HepG2 (cell line): ENCODE data around the gene AKTIP. TPM values are rescaled to one million over a fixed set of nuclear protein-coding genes. Genes with fewer than 3 reads are reported as not detected.

Experiments used
- MEIS2 ChIP-seq: sonication (generic); formaldehyde crosslinking; IDR thresholded peaks from 2 replicates; pipeline ENCODE4 v1.9.0; 2021; ENCODE audit warnings: mild to moderate bottlenecking, missing genetic modification reagents
- TFAP4 ChIP-seq: sonication (generic); IDR thresholded peaks from 2 replicates; pipeline ENCODE4 v1.6.1; 2016; ENCODE audit warnings: low read depth, borderline replicate concordance
- ZNF280D ChIP-seq: sonication (generic); formaldehyde crosslinking; IDR thresholded peaks from 2 replicates; pipeline ENCODE4 v1.5.1; 2020; ENCODE audit warnings: mild to moderate bottlenecking, missing genetic modification reagents
- ZNF407 ChIP-seq: sonication (generic); formaldehyde crosslinking; IDR thresholded peaks from one replicate; pipeline ENCODE4 v1.5.1; 2020; ENCODE audit warnings: mild to moderate bottlenecking, missing genetic modification reagents; ENCODE audit errors: not compliant biosample characterization
- ZNF556 ChIP-seq: sonication (generic); formaldehyde crosslinking; IDR thresholded peaks from 2 replicates; pipeline ENCODE4 v1.4.0; 2020; ENCODE audit warnings: mild to moderate bottlenecking, missing genetic modification reagents, borderline replicate concordance
- polyA plus RNA-seq, 8 experiments: library from polyadenylated mRNA; depleted of rRNA in 3 of 8; stranded (reverse) in 7 of 8; unstranded in 1 of 8; fragments of >200 nt; fragmentation: Illumina TruSeq in 4 of 8; extraction: Trizol in 4 of 8; gene quantifications; 2 replicates each; pipeline versions ENCODE4 v1.2.1 to v1.2.3, GENCODE V29; 2011 to 2016; ENCODE audit warnings: low read depth in 4 of 8, missing spikeins in 1 of 8, mixed read lengths in 1 of 8; ENCODE audit not compliant: insufficient read depth in 1 of 8
- total RNA-seq, 5 experiments: library from RNA; depleted of rRNA; stranded (reverse); fragments of >200 nt; fragmentation: Illumina TruSeq; extraction: Trizol; gene quantifications; 2 replicates each; pipeline ENCODE4 v1.2.3, GENCODE V29; 2016; ENCODE audit warnings: low read depth in 1 of 5
- TF ChIP-seq, protein P1 (sequence below): sonication (generic); formaldehyde crosslinking; IDR thresholded peaks from 2 replicates; pipeline ENCODE4 v1.5.1; 2020; ENCODE audit warnings: mild to moderate bottlenecking, missing genetic modification reagents, borderline replicate concordance

Gene AKTIP
- total and polyA plus RNA-seq, 2 of the 13 experiments (the other 11 are each of a cell fraction or from before 2014, with no cell fraction given) = 28.8 to 49.0 TPM

DNA sequence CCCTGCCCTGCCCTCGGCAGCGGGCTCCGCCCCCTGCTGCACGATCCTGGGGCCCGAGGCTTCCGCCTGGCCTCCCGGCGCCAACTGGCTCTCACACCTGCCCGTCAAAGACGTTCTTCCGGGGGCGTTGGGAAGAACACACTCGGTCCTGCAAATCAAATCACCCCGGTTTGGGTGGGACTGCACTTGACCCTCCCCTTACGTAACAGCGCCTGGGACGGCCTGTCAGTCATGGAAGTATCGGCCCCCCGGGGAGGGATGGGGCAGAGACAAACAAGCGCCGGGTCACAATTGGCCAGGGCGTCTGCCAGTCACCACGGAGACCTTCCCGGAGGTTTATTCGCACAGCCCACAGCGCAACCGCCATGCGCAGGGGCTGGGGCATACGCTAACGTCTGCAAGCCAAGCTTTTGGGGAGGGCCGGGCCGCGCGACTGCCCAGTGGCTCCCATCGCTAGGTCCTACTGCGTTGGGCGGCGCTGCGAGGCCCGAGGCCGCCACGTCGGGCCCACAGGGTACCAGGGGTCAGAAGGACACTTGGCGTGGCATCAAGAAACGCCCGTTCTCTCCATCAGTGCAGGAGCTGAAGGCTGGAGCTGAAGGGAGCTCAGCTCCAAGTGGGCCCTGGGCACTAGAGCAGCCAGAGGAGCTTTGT lies 388 bp upstream of the AKTIP start (continued):
- peak; percentile 31; the same call in 1 of the 2 replicates for TF ChIP-seq ZNF280D (CRISPR knock-in tag)
- TF ChIP-seq ZNF407 (CRISPR knock-in tag) = peak; percentile 68
- 0 out of 2 replicates have a peak, but pooled peaks have one; percentile 31 for TF ChIP-seq ZNF556 (CRISPR knock-in tag)
- TF ChIP-seq, protein P1, sequence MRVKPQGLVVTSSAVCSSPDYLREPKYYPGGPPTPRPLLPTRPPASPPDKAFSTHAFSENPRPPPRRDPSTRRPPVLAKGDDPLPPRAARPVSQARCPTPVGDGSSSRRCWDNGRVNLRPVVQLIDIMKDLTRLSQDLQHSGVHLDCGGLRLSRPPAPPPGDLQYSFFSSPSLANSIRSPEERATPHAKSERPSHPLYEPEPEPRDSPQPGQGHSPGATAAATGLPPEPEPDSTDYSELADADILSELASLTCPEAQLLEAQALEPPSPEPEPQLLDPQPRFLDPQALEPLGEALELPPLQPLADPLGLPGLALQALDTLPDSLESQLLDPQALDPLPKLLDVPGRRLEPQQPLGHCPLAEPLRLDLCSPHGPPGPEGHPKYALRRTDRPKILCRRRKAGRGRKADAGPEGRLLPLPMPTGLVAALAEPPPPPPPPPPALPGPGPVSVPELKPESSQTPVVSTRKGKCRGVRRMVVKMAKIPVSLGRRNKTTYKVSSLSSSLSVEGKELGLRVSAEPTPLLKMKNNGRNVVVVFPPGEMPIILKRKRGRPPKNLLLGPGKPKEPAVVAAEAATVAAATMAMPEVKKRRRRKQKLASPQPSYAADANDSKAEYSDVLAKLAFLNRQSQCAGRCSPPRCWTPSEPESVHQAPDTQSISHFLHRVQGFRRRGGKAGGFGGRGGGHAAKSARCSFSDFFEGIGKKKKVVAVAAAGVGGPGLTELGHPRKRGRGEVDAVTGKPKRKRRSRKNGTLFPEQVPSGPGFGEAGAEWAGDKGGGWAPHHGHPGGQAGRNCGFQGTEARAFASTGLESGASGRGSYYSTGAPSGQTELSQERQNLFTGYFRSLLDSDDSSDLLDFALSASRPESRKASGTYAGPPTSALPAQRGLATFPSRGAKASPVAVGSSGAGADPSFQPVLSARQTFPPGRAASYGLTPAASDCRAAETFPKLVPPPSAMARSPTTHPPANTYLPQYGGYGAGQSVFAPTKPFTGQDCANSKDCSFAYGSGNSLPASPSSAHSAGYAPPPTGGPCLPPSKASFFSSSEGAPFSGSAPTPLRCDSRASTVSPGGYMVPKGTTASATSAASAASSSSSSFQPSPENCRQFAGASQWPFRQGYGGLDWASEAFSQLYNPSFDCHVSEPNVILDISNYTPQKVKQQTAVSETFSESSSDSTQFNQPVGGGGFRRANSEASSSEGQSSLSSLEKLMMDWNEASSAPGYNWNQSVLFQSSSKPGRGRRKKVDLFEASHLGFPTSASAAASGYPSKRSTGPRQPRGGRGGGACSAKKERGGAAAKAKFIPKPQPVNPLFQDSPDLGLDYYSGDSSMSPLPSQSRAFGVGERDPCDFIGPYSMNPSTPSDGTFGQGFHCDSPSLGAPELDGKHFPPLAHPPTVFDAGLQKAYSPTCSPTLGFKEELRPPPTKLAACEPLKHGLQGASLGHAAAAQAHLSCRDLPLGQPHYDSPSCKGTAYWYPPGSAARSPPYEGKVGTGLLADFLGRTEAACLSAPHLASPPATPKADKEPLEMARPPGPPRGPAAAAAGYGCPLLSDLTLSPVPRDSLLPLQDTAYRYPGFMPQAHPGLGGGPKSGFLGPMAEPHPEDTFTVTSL = no peak
- TF ChIP-seq MEIS2 (CRISPR knock-in tag) = peak; percentile 94; the same call in 1 of the 2 replicates
- no peak; the same call in 1 of the 2 replicates for TF ChIP-seq TFAP4
